ENCODE measurements around the gene SYT1.

- TF ChIP-seq CTCF (conservative IDR thresholded peaks at IDR 0.05; ENCODE audit: low read depth, low read length), result no peak
- TF ChIP-seq EZH2 (IDR thresholded peaks at IDR 0.05; ENCODE audit: borderline replicate concordance, low read depth, low read length, poor library complexity, severe bottlenecking), result no peak
Measured at GRCh38 chr12:78898416-78898815, 33.8 kb downstream of the SYT1 start.

All from A673 (cell line).